LNCAP (cell line): ENCODE results near the gene FAS.

Experiments used
- CTCF ChIP-seq: fragments of 450-650 bp; IDR thresholded peaks from 2 replicates; pipeline ENCODE4 v1.5.1; 2017; ENCODE audit warnings: mild to moderate bottlenecking

FAS gene

GRCh38 chr10:88961266-88961665 lies 29.3 kb upstream of the FAS start:
- no peak for TF ChIP-seq CTCF

DNA sequence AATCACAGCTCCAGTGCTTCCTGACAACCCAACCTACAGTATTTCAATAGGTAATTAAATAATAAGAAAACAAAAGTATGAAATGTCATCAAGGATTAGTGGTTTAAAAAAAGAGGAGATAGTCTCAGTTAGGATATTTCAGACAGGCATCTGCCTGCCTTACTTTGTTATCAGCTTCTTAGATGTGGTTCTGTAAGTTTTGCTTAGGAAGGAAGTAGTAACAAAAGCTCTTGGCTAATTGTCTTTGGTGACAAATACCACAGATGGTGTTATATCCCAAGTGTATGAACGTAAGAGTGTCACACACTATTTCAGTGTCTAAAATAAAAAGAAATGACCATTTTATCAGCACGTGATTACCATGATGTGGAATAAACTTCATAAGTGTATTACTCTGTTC lies 28.3 kb upstream of the FAS start:
- no peak for TF ChIP-seq CTCF

- no peak for TF ChIP-seq CTCF
Measured at GRCh38 chr10:88963318-88963717, 27.3 kb upstream of the FAS start.

- TF ChIP-seq CTCF = no peak
Measured at GRCh38 chr10:88964360-88964759, 26.2 kb upstream of the FAS start.

GRCh38 chr10:88964869-88965415 lies 25.7 kb upstream of the FAS start:
- TF ChIP-seq CTCF = no peak

DNA sequence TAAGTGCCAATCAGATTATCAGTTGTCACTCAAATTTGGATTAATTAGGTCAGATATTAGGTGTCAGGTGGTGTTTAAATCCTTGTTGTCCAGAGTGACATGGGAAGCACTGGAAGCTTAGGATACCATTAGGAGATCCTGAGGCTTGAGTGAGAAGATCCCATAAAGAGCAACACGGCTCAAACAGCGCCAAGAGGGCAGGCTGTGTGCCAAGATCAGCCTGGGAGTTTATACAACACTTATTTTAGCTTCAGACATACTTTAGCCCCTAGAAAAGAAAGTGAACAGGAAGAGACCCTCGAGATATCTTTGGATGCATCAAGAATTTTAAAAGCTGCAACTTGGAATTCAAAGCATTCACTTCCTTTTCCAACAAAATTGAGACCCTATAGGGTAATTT lies 23.8 kb upstream of the FAS start:
- TF ChIP-seq CTCF = no peak

DNA sequence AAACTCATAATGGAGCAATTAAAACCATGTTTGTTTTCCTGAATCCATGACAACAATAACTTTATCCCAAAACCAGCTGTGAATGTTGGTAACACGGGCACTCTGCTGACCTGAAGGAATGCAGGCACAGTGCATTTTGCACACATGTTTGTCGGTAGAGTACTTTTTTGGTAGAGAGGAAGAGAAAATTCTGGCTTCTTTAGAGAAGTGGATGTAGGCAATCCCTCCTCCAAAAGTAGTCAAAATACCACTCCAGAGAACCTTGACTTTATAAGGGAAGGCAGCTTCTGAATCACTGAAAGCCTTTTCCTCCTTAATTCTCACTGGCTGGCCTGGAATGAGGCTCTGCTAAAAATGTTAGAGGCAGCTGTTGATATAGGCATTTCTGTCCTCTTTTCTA lies 22.2 kb upstream of the FAS start:
- TF ChIP-seq CTCF = no peak
